ENCODE results near the gene ZNF750. TPM values are rescaled to one million over a fixed set of nuclear protein-coding genes. Genes with fewer than 3 reads are reported as not detected.

The ZNF750 gene
- total RNA-seq, 1 donor from 2014 or later = 4.7 TPM

DNA sequence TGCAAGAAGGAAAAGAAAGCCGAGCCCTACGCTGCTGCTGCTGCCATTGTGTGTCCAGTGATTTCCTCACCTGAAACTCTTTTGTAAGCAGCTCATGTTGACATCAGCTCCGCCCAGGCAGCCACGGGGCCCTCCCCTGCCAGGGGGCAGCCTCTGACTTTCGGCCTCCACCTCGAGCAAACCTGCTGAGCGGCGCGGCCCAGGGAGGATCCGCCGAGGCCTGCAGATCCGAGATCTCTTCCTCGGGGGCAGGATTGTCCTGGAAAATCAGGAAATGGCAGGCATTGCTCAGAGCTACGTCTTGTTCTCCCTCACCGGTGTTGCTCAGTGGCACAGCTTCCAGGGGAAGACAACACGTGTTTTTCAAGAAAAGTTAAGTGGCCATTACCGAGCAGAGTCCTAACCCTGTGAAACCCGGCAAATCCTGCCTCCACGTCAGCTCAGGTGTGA lies 35.6 kb upstream of the ZNF750 start:
- no peaks in the 10 kb centered on the region for H3K9me3 ChIP-seq
- no peaks in the 10 kb centered on the region for H3K27me3 ChIP-seq (ENCODE audit: low read depth)
- H3K4me1 ChIP-seq = peaks cover 41% of the 10 kb centered on the region
- no peak overlapping the region for H3K4me3 ChIP-seq
- ATAC-seq (peak; percentile 74), DNase-seq (peak; percentile 86)
- peaks cover 19% of the 10 kb centered on the region for H3K36me3 ChIP-seq
- no peak for TF ChIP-seq CTCF (IDR thresholded peaks at IDR 0.05)
- intact Hi-C loops (cut with DNase I) = no loop called here
- H3K27ac ChIP-seq = peak overlapping the region; percentile 74

GRCh38 chr17:82874011-82874835 lies 34.4 kb upstream of the ZNF750 start:
- H3K4me1 ChIP-seq = peaks cover 38% of the 10 kb centered on the region
- H3K27ac ChIP-seq = peak overlapping the region; percentile 74
- DNase-seq (peak; percentile 82), ATAC-seq (peak; percentile 79 to 81)
- TF ChIP-seq CTCF (IDR thresholded peaks at IDR 0.05) = no peak
- intact Hi-C loops (cut with DNase I) = no loop called here
- H3K9me3 ChIP-seq = no peaks in the 10 kb centered on the region
- H3K36me3 ChIP-seq = peaks cover 26% of the 10 kb centered on the region
- no peak overlapping the region for H3K4me3 ChIP-seq
- no peaks in the 10 kb centered on the region for H3K27me3 ChIP-seq (ENCODE audit: low read depth)

- Histone ChIP-seq H3K36me3 (peaks cover 26% of the 10 kb centered on the region), H3K27me3 (ENCODE audit: low read depth) (no peaks in the 10 kb centered on the region), H3K4me1 (peaks cover 31% of the 10 kb centered on the region), H3K27ac (no peak overlapping the region), H3K9me3 (no peaks in the 10 kb centered on the region), H3K4me3 (no peak overlapping the region)
- intact Hi-C loops (cut with DNase I) = no loop called here
- no peak for TF ChIP-seq CTCF (IDR thresholded peaks at IDR 0.05)
- ATAC-seq (no peak), DNase-seq (peak; percentile 47)
Observed at GRCh38 chr17:82873521-82873920, 33.7 kb upstream of the ZNF750 start.

- no peak for TF ChIP-seq CTCF (IDR thresholded peaks at IDR 0.05)
- Histone ChIP-seq H3K27me3 (ENCODE audit: low read depth) (no peaks in the 10 kb centered on the region), H3K36me3 (peaks cover 26% of the 10 kb centered on the region), H3K4me3 (no peak overlapping the region), H3K4me1 (peaks cover 24% of the 10 kb centered on the region), H3K27ac (no peak overlapping the region), H3K9me3 (no peaks in the 10 kb centered on the region)
- DNase-seq = peak; percentile 30
- ATAC-seq = no peak
- intact Hi-C loops (cut with DNase I) = no loop called here
Observed at GRCh38 chr17:82872591-82873520, 33.0 kb upstream of the ZNF750 start.

- no peak overlapping the region for H3K4me3 ChIP-seq
- intact Hi-C loops (cut with DNase I) = no loop called here
- no peak overlapping the region for H3K27ac ChIP-seq
- peak; percentile 41 for DNase-seq
- no peaks in the 10 kb centered on the region for H3K27me3 ChIP-seq (ENCODE audit: low read depth)
- ATAC-seq = no peak
- H3K9me3 ChIP-seq = no peaks in the 10 kb centered on the region
- peaks cover 26% of the 10 kb centered on the region for H3K36me3 ChIP-seq
- H3K4me1 ChIP-seq = peaks cover 15% of the 10 kb centered on the region
- TF ChIP-seq CTCF (IDR thresholded peaks at IDR 0.05) = no peak
Observed at GRCh38 chr17:82871776-82872561, 32.1 kb upstream of the ZNF750 start.
